Midbrain (tissue), 1 donor: ENCODE measurements around the gene ZSCAN22.
A peak's percentile ranks its signal among the peaks of the same experiment; 100 is the strongest.

Source experiments
- DNase-seq: peaks from one replicate; lab custom pipeline; 2025; lab: John Stamatoyannopoulos, UW

The ZSCAN22 gene

GRCh38 chr19:58326914-58327726 is at the start of gene ZSCAN22:
TSS of gene ZSCAN22 (plus strand) at chr19:58326994. CDS start at chr19:58334803, 7,809 bp downstream.
- peak; percentile 98 for DNase-seq

DNA sequence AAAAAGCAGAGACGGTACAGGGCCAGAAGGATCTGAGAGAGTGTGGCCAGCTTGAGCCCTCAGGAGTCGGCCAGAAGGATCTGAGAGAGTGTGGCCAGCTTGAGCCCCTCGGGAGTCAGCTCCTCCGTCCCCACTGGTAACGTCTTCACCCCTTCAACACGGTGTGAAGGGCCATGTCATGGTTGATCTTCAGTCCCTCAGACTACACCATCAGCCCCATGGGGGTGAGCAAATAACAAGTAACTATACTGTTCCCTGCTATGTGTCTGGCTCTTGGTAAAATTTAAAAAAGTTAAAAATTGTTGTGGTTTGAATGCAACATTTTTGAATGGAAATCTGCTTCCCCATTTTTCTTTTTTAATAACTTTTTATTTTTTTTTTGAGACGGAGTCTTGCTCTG is 49.6 kb upstream of the ZSCAN22 start:
- no peak for DNase-seq

GRCh38 chr19:58277748-58278540 is 48.9 kb upstream of the ZSCAN22 start:
- DNase-seq, result peak; percentile 64

- DNase-seq, result peak; percentile 97
Measured at GRCh38 chr19:58278541-58279041, 48.2 kb upstream of the ZSCAN22 start, which contains the start of gene ZNF8. TSS of gene ZNF8 (plus strand) at chr19:58278955. CDS start at chr19:58279082, 127 bp downstream.

- DNase-seq, result peak; percentile 67
Measured at GRCh38 chr19:58279042-58279924, 47.5 kb upstream of the ZSCAN22 start.

DNA sequence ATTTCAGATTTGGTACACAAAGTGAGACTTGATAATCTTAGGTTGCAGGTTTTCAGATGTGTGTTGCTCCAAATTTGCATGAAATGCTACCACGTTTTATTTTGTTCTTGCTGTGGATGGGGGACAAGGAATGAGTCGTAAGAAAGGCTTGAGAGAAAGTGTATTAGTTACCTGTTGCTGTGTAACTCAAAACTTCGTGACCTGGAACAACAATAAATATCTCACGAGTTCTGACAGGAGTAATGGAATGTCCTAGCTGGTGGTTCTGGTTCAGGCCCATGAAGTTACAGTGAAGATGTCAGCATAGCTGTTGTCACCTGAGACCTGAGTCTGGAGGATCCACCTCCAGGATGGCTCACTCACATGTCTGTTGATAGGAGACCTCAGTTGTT is 46.9 kb upstream of the ZSCAN22 start:
- no peak for DNase-seq

DNA sequence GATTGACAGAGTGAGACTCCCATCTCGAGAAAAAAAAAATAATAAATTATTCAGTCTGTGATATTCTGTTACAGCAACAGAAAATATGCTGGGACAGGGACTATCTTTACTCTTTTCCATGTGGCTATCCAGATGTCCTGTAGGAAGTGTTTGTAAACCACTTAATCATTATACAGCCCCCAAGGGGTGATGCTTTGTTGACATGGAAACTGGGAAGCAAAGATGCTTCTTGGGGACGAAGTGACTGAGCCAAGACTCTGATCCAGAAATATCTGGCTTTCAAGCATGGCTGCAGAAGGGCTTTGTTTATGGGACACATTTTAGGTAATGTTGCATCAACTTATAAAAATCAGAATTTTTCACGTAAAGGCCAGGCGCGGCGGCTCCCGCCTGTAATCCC is 42.6 kb upstream of the ZSCAN22 start:
- DNase-seq, result no peak

GRCh38 chr19:58291943-58292342 is 34.9 kb upstream of the ZSCAN22 start:
- DNase-seq, result no peak

DNA sequence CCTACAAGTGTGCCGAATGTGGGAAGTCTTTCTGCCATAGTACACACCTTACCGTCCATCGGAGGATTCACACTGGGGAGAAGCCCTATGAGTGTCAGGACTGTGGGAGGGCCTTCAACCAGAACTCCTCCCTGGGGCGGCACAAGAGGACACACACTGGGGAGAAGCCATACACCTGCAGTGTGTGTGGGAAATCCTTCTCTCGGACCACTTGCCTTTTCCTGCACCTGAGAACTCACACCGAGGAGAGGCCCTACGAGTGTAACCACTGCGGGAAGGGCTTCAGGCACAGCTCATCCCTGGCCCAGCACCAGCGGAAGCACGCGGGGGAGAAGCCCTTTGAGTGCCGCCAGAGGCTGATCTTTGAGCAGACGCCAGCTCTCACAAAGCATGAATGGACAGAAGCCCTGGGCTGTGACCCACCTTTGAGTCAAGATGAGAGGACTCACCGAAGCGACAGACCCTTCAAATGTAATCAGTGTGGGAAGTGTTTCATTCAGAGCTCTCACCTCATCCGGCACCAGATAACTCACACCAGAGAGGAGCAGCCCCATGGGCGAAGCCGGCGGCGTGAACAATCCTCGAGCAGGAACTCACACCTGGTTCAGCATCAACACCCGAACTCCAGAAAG is 31.9 kb upstream of the ZSCAN22 start:
- DNase-seq, result no peak

- DNase-seq, result no peak
Measured at GRCh38 chr19:58296104-58296503, 30.7 kb upstream of the ZSCAN22 start.

DNA sequence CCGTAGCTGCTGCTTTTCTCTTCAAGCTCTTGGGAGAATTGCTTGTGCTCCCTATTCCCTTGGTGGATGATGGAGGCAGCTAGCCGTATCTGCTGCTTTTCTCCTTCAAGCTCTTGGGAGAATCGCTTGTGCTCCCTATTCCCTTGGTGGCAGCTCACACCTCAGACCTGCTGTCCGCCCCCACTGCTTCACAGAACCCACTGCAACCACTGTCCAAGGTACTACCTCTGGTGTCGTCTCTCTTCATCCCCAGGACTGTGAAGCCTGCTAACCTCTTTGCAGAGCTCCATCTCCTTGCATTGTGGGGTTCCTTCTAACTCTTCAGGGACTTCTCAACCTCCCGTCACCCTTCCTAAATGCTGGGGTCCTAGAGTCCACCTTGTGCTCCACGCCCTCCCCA is 26.2 kb upstream of the ZSCAN22 start:
- no peak for DNase-seq

GRCh38 chr19:58304255-58304654 is 22.5 kb upstream of the ZSCAN22 start:
- DNase-seq, result no peak

DNA sequence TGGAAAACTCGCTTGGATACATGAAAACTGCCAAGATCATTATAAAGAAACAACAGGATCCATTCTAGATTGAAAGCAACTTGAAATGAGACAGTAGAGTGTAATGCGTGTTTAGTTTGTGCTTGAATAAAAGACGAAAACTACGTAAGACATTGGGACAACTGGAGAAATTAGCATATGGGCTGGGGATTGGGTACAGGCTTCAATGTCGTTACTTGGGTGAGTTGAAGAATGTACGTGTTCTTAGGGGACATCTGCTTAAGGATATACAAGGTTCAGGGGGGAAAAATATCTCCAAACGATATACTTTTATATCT is 22.1 kb upstream of the ZSCAN22 start:
- no peak for DNase-seq

GRCh38 chr19:58305065-58305931 is 21.5 kb upstream of the ZSCAN22 start, which contains the start of gene ERVK3-1:
TSS of gene ERVK3-1 (plus strand) at chr19:58305377. CDS start at chr19:58312169, 6,792 bp downstream.
- peak; percentile 98 for DNase-seq

DNA sequence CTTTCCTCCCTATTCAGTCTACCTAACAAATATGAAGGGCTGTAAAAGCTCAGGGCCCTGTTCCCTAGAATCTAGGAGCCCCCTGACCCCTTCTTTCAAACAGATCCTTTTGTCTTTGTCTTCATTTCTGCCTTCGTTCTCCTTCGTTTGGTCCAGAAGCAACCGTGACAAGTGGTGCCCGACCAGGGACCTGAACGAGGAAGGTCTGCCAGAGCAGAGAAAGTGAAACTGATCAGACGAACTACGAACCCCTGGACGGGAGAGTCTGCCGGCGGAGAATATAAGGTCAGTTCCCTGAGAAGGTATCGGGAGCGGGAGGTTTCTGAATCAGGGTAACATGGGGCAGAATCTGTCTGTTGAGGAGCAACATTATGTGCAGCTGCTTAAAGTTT is 20.9 kb upstream of the ZSCAN22 start:
- DNase-seq, result no peak

GRCh38 chr19:58307736-58308135 is 19.1 kb upstream of the ZSCAN22 start:
- DNase-seq, result no peak

DNA sequence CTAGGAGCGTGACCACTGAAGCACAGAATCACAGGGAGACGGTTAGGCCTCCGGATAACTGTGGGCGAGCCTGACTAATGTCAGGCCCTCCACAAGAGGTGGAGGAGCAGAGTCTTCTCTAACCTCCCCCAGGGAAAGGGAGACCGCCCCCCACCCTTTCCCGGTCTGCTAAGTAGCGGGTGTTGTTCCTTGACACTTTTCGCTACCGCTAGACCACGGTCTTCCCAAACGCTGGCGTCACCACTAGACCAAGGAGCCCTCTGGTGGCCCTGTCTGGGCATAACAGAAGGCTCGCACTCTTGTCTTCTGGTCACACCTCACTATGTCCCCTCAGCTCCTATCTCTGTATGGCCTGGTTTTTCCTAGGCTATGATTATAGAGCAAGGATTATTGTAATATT is 16.1 kb upstream of the ZSCAN22 start:
- peak; percentile 14 for DNase-seq

DNA sequence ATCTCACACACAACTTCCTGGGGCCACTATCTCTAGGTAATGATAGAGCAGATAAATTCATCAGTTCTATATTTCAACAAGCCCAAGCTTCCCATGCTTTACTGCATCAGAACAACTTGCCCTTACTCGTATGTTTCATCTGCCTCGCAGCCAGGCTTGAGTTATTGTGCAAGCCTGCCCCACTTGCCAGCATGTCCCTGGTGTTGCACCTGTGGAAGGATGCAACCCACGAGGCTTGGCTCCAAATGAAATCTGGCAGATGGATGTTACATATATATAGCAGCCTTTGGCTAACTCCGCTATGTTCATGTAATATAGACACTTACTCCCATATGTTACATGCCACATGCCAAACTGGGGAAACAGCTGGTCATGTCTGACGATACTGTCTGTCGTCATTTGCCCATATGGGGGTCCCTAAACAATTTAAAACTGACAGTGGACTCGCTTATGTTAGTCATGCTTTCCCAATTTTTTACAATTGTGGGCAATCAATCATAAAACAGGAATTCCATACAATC is 15.4 kb upstream of the ZSCAN22 start:
- no peak for DNase-seq

DNA sequence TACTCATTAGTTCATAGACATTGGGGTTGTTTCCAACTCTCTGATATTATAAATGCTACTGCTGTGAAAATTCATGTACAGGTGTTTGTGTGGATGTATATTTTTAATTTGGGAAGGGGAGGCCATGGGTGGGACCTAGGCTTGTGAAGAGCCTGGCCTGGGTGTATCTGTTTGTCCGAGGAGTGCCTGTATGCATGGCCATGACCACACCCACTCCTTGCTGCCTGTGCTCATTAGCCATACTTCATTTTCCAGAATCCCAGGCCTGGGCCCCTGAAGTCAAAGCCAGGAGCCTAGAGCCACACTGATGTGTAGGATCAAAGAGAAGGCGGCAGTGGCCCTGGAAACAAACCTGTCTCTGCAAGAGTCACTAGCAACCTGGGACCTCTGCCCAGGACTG is 11.2 kb upstream of the ZSCAN22 start:
- DNase-seq, result no peak

DNA sequence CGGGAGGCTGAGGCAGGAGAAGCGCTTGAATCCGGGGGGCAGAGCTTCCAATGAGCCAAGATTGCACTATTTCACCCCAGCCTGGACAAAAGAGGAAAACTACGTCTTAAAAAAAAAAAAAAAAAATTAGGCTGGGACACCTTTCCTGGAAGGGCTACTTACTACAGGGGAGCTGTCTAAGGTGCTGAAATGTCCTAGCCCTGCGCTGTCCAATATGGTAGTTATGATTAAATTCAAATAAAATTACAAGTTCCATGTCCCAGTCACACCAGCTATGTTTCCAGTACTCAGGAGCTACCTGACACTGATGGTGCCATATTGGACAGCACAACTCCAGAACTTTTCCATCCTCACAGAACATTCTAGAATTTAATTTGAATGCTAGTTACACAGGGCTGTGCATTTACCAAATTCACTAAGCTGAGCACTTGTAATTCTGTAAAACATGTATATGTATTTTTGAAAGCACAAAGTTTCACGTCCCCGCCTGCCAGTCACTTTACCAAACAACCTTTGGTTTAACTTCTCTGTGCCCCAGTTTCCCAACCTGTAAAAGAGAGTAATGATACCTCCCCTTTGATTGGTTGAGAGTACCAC is 9.2 kb upstream of the ZSCAN22 start:
- no peak for DNase-seq
